Measurements from ENCODE around the gene SCYL1. TPM values are rescaled to one million over a fixed set of nuclear protein-coding genes. Genes with fewer than 3 reads are reported as not detected.

SCYL1 gene
- total RNA-seq, 1 experiment from 2014 or later: 54.7 TPM

DNA sequence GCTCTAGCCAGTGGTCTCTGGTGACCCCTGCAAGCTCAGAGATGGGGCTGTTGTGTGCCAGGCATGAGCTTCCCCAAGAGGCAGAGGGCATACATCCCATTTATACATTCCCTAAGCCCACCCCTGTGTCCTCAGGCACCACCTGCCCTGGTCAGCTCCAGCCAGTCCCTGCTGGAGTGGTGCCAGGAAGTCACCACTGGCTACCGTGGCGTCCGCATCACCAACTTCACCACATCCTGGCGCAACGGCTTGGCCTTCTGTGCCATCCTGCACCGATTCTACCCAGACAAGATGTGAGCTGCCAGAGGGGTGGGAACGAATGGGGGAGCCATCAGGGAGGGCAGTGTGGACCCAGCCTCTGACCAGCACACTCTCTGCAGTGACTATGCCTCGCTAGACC lies 59.2 kb downstream of the SCYL1 start:
- Histone ChIP-seq H3K23me2 (ENCODE audit: insufficient read length, low read depth, low read length, poor library complexity, severe bottlenecking) (no peaks in the 10 kb centered on the region), H4K20me1 (ENCODE audit: control insufficient read depth, insufficient read depth, insufficient read length) (no peaks in the 10 kb centered on the region), H3K9ac (ENCODE audit: extremely low read depth, insufficient read length, low read length) (no peak overlapping the region), H3K4me1 (ENCODE audit: insufficient read depth, low read length) (no peaks in the 10 kb centered on the region), H2AFZ (ENCODE audit: low read length) (no peak overlapping the region), H3K14ac (ENCODE audit: insufficient read depth, low read length) (no peak overlapping the region), H4K91ac (ENCODE audit: insufficient read length, low read depth, low read length) (no peak overlapping the region), H3K18ac (ENCODE audit: insufficient read length, low read depth, low read length) (no peak overlapping the region), H3K27ac (ENCODE audit: insufficient read length, low read depth, low read length) (no peak overlapping the region), H4K5ac (ENCODE audit: insufficient read length, low read depth, low read length) (no peak overlapping the region), H2BK5ac (ENCODE audit: insufficient read length, low read length) (no peak overlapping the region), H3K79me1 (ENCODE audit: insufficient read depth, low read depth, low read length, poor library complexity, severe bottlenecking) (no peaks in the 10 kb centered on the region), H3K23ac (ENCODE audit: insufficient read length, low read depth, low read length) (no peak overlapping the region), H2BK120ac (ENCODE audit: low read depth, low read length, poor library complexity, severe bottlenecking) (no peak overlapping the region), H2BK20ac (ENCODE audit: low read depth, low read length, poor library complexity, severe bottlenecking) (no peak overlapping the region), H2BK12ac (ENCODE audit: insufficient read length, low read depth, low read length) (no peak overlapping the region), H3K4me2 (ENCODE audit: insufficient read depth, insufficient read length, low read length) (no peak overlapping the region), H2AK5ac (ENCODE audit: insufficient read length, low read length) (no peak overlapping the region), H3K79me2 (ENCODE audit: insufficient read depth, low read length) (no peaks in the 10 kb centered on the region), H3K4ac (ENCODE audit: low read depth, low read length) (no peak overlapping the region), H4K8ac (replicated peaks; ENCODE audit: insufficient read length, low read depth, low read length) (no peak overlapping the region), H3K27me3 (ENCODE audit: insufficient read depth, low read length) (no peaks in the 10 kb centered on the region; the same call in 1 of the 2 replicates), H2BK15ac (ENCODE audit: low read depth, low read length) (no peak overlapping the region), H3K9me3 (ENCODE audit: control insufficient read depth, low read depth, low read length) (no peaks in the 10 kb centered on the region), H3K56ac (ENCODE audit: insufficient read length, low read depth, low read length) (no peak overlapping the region), H3T11ph (ENCODE audit: low read length) (no peak overlapping the region)
- no CpG with 5 or more reads among the region's 8 CpGs for WGBS (ENCODE audit: extremely low coverage, insufficient read length, low lambda C conversion rate)
- no peak overlapping the region for H3K4me3 Mint-ChIP-seq
- no peak for DNase-seq
- no peaks in the 10 kb centered on the region for H3K9me3 Mint-ChIP-seq
- peaks cover 5% of the 10 kb centered on the region for H3K27me3 Mint-ChIP-seq (ENCODE audit: low read depth)
- H3K27ac Mint-ChIP-seq: peak overlapping the region in 1 of 3 experiments; percentile 25; a peak in 1 of 7 replicates
- H3K36me3 Mint-ChIP-seq (ENCODE audit: insufficient read depth in 1 of 3, low read depth in 3 of 3): no peaks in the 10 kb centered on the region
- TF ChIP-seq, protein P1, sequence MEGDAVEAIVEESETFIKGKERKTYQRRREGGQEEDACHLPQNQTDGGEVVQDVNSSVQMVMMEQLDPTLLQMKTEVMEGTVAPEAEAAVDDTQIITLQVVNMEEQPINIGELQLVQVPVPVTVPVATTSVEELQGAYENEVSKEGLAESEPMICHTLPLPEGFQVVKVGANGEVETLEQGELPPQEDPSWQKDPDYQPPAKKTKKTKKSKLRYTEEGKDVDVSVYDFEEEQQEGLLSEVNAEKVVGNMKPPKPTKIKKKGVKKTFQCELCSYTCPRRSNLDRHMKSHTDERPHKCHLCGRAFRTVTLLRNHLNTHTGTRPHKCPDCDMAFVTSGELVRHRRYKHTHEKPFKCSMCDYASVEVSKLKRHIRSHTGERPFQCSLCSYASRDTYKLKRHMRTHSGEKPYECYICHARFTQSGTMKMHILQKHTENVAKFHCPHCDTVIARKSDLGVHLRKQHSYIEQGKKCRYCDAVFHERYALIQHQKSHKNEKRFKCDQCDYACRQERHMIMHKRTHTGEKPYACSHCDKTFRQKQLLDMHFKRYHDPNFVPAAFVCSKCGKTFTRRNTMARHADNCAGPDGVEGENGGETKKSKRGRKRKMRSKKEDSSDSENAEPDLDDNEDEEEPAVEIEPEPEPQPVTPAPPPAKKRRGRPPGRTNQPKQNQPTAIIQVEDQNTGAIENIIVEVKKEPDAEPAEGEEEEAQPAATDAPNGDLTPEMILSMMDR (conservative IDR thresholded peaks at IDR 0.05): no peak
- H3K4me1 Mint-ChIP-seq: peaks cover 0 to 24% of the 10 kb centered on the region in 2 experiments; a peak in 2 of 4 replicates
